Measurements from ENCODE around the gene MFSD12.

Gene MFSD12

DNA sequence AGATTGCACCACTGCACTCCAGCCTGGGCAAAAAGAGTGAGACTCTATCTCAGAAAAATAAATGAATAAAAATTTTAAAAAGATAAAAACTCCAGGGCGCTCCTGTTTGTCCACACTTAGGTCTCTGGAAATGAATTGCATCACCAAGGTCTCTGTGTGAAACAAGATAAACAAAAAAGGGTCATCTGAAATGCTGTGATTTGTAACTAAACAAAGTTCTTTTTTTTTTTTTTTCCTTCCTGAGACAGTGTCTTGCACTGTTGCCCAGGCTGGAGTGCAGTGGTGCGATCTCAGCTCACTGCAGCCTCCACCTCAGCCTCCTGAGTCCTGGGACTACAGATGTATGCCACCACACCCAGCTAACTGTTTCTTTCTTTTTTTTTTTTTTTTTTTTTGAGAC is 39.7 kb downstream of the MFSD12 start:
- TF ChIP-seq, protein P1, sequence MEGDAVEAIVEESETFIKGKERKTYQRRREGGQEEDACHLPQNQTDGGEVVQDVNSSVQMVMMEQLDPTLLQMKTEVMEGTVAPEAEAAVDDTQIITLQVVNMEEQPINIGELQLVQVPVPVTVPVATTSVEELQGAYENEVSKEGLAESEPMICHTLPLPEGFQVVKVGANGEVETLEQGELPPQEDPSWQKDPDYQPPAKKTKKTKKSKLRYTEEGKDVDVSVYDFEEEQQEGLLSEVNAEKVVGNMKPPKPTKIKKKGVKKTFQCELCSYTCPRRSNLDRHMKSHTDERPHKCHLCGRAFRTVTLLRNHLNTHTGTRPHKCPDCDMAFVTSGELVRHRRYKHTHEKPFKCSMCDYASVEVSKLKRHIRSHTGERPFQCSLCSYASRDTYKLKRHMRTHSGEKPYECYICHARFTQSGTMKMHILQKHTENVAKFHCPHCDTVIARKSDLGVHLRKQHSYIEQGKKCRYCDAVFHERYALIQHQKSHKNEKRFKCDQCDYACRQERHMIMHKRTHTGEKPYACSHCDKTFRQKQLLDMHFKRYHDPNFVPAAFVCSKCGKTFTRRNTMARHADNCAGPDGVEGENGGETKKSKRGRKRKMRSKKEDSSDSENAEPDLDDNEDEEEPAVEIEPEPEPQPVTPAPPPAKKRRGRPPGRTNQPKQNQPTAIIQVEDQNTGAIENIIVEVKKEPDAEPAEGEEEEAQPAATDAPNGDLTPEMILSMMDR (IDR thresholded peaks at IDR 0.05; ENCODE audit: extremely low read depth, insufficient read depth, missing control alignments) = no peak
- in situ Hi-C loops (cut with MboI; ENCODE audit: low pct_unique_long_range_greater_than_20kb, low sequenced_read_pairs, unreplicated experiment) = no loop called here
- DNase-seq (ENCODE audit: low spot score) = no peak

DNA sequence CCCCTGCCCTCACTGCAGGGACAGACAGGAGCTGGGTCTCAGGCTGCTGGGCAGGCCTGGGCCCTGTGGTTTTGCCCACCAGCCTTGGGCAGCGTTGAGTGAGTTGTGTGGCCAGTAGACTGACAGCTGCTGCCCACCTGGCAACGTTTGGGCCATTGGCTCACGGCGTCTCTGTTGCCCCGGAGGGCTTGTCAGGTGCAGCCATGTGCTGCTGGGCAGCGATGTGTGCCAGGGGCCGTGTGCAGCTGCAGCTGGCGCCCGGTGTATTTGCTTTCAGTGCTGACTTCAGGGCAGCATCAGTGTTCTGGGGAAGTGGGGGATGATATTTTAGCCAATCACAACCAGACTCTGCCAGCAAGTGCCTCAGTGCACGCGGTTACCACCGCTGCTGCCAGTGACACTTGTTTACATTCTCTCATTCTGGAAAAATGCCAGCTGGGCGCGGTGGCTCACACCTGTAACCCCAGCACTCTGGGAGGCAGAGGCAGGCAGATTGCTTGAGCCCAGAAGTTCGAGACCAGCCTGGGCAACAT is 40.6 kb downstream of the MFSD12 start:
- TF ChIP-seq, protein P1 (IDR thresholded peaks at IDR 0.05; ENCODE audit: extremely low read depth, insufficient read depth, missing control alignments) = no peak
- no peak for DNase-seq (ENCODE audit: low spot score)
- in situ Hi-C loops (cut with MboI; ENCODE audit: low pct_unique_long_range_greater_than_20kb, low sequenced_read_pairs, unreplicated experiment) = no loop called here

DNA sequence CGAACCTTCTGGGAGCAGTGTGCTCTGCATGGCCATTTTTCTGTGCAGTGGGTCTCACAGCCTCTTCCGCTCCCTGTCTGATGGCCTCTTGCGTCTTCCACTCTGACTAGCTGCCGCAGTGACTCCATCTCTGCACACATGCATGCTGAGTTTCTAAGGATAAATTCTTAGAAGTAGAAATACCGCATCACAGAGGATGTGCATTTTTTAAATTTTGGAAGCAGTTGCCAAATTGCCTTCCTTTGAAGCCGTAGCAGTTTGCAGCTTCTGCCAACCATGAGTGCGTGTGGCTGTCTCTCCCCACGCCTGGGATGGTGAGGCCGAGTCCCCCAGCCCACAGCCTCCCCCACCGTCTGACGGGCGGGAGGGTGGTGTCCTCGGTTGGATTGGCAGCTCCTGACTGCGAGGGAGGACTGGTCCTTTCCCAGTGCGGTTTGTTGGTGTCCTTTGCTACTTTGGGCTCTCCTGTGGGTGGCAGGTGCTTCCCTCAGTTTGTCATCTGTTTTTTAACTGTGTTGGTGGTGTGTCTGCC is 41.4 kb downstream of the MFSD12 start:
- TF ChIP-seq, protein P1 (IDR thresholded peaks at IDR 0.05; ENCODE audit: extremely low read depth, insufficient read depth, missing control alignments) = no peak
- no peak for DNase-seq (ENCODE audit: low spot score)
- in situ Hi-C loops (cut with MboI; ENCODE audit: low pct_unique_long_range_greater_than_20kb, low sequenced_read_pairs, unreplicated experiment) = no loop called here

DNA sequence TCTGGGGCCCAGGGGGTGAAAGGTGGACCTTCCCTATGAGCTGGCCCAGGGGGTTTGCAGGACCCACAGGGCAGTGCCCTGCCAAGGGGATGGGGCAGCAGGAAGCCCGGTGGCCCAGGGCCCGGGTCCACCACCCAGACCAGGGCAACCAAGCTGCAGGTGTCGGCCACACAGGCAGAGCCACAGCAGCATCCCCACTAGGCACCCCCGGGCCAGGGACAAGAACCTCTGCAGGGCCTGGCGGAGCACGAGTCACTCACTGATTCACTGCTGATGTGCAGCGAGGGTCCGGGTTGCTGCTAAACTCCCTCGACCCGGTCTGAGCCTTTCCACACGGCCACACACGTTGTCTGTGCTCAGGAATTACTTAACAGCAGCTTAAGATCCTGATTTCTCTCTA is 42.5 kb downstream of the MFSD12 start:
- in situ Hi-C loops (cut with MboI; ENCODE audit: low pct_unique_long_range_greater_than_20kb, low sequenced_read_pairs, unreplicated experiment) = no loop called here
- TF ChIP-seq, protein P1 (IDR thresholded peaks at IDR 0.05; ENCODE audit: extremely low read depth, insufficient read depth, missing control alignments) = no peak
- no peak for DNase-seq (ENCODE audit: low spot score)

DNA sequence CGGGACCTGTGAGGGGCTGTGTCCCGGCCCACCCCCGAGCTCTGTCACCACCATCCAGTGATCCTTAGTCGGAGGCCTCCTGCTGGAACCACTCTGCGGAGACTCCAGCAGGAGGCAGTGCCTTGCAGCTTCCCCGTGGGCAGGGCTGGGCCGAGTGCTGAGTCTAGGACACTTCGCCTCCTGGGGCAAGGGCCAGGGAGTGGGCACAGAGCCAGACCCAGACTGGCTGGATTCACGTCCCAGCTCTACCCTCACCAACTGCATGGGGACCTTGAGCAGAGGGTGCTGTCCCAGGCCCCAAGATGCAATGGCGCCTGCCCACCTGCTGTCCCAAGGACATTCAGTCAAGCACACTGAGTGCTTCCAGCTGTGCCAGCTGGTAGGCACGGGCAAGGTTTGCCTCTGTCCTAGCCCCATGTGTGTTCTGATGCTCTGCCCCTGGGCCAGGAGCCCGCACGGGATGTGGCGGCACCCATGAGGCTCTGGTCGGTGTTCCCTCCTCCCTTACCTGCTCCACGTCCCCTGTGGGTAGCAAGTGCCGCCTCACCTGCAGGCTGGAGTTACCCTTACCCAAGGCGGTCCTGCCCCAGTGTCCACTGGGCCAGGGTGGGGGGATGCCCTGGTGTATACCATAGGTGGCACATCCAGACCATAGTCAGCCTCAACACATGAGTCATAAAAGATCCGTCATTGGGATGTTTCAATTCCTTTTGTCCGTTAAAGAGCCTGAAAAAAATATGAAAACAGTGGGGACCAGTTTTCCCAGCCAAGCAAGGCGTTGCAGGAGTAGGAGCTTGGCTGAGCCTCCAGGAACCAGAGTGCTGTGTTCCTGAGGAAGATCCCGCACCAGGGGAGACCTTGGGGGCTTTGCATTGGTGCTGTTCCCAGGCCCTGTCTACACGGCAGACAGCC is 43.9 kb downstream of the MFSD12 start:
- in situ Hi-C loops (cut with MboI; ENCODE audit: low pct_unique_long_range_greater_than_20kb, low sequenced_read_pairs, unreplicated experiment) = no loop called here
- TF ChIP-seq, protein P1 (IDR thresholded peaks at IDR 0.05; ENCODE audit: extremely low read depth, insufficient read depth, missing control alignments) = no peak
- DNase-seq (ENCODE audit: low spot score) = no peak

DNA sequence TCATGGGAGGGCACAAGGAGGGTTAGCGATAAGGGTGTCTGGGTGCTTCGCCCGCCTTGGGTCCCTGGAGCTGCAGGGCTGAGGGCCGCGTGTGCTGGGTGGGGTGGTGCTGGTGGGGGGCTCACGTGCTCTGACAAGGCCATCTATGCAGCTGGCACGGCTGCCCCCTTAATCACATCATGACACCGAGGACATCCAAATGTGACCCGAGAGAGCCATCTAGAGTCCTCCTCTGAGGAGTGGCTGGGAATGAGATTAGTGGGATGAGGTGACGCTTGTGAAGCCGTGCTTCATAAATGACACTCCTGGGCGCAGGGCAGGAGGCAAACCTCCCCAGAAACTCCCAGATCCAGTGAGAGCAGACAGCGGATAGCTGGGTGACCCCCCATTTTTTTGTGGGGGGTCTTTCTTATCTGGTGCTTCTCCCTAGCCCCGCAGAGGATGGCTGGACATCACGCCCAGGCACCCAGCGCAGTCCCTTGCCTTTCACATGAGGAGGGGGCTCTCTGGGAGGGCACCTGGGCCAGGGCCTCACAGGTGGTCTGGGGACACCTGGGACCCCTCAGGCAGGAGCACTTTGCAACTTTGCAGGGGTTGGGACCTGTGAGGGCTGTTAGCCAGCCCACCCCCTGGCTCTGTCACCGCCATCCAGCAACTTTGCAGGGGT is 44.7 kb downstream of the MFSD12 start:
- in situ Hi-C loops (cut with MboI; ENCODE audit: low pct_unique_long_range_greater_than_20kb, low sequenced_read_pairs, unreplicated experiment) = no loop called here
- TF ChIP-seq, protein P1 (IDR thresholded peaks at IDR 0.05; ENCODE audit: extremely low read depth, insufficient read depth, missing control alignments) = no peak
- no peak for DNase-seq (ENCODE audit: low spot score)

Data from GM13977 (cell line).